ENCODE data around the gene CCT7.
A peak's percentile ranks its signal among the peaks of the same experiment; 100 is the strongest.

CCT7 gene

GRCh38 chr2:73290049-73290839 lies 56.1 kb downstream of the CCT7 start:
- Histone ChIP-seq H3K4me2 (ENCODE audit: low read length) (no peak overlapping the region), H3K27ac (ENCODE audit: low read length) (no peak overlapping the region), H3K9me3 (ENCODE audit: insufficient read depth, low read length) (no peaks in the 10 kb centered on the region), H3K79me2 (ENCODE audit: low read length) (no peaks in the 10 kb centered on the region), H2AFZ (ENCODE audit: low read depth, low read length) (no peak overlapping the region), H4K20me1 (ENCODE audit: insufficient read depth, low read length) (no peaks in the 10 kb centered on the region), H3K27me3 (ENCODE audit: low read depth, low read length) (peaks cover 16% of the 10 kb centered on the region), H3K4me3 (ENCODE audit: low read length) (no peak overlapping the region), H3K9ac (ENCODE audit: low read length) (no peak overlapping the region), H3K36me3 (replicated peaks; ENCODE audit: low read depth, low read length) (no peaks in the 10 kb centered on the region), H3K4me1 (ENCODE audit: low read length) (peaks cover 17% of the 10 kb centered on the region)
- TF ChIP-seq EZH2phosphoT487 (IDR thresholded peaks at IDR 0.05; ENCODE audit: low read depth) = no peak
- TF ChIP-seq CTCF (IDR thresholded peaks at IDR 0.05; ENCODE audit: low read depth, low read length) = peak; percentile 91

- Histone ChIP-seq H4K20me1 (ENCODE audit: insufficient read depth, low read length) (no peaks in the 10 kb centered on the region), H3K36me3 (replicated peaks; ENCODE audit: low read depth, low read length) (no peaks in the 10 kb centered on the region), H2AFZ (ENCODE audit: low read depth, low read length) (no peak overlapping the region), H3K4me3 (ENCODE audit: low read length) (no peak overlapping the region), H3K27me3 (ENCODE audit: low read depth, low read length) (peaks cover 24% of the 10 kb centered on the region), H3K27ac (ENCODE audit: low read length) (no peak overlapping the region), H3K9me3 (ENCODE audit: insufficient read depth, low read length) (no peaks in the 10 kb centered on the region), H3K9ac (ENCODE audit: low read length) (no peak overlapping the region), H3K4me2 (ENCODE audit: low read length) (no peak overlapping the region), H3K79me2 (ENCODE audit: low read length) (no peaks in the 10 kb centered on the region), H3K4me1 (ENCODE audit: low read length) (peaks cover 9% of the 10 kb centered on the region)
- TF ChIP-seq EZH2phosphoT487 (IDR thresholded peaks at IDR 0.05; ENCODE audit: low read depth) (no peak), CTCF (IDR thresholded peaks at IDR 0.05; ENCODE audit: low read depth, low read length) (no peak)
Measured at GRCh38 chr2:73291093-73291460, 57.0 kb downstream of the CCT7 start.

- H3K79me2 ChIP-seq (ENCODE audit: low read length) = no peaks in the 10 kb centered on the region
- no peak overlapping the region for H3K4me3 ChIP-seq (ENCODE audit: low read length)
- no peaks in the 10 kb centered on the region for H3K9me3 ChIP-seq (ENCODE audit: insufficient read depth, low read length)
- H3K36me3 ChIP-seq (replicated peaks; ENCODE audit: low read depth, low read length) = no peaks in the 10 kb centered on the region
- no peaks in the 10 kb centered on the region for H4K20me1 ChIP-seq (ENCODE audit: insufficient read depth, low read length)
- TF ChIP-seq EZH2phosphoT487 (IDR thresholded peaks at IDR 0.05; ENCODE audit: low read depth) (no peak), CTCF (IDR thresholded peaks at IDR 0.05; ENCODE audit: low read depth, low read length) (no peak; the same call in 1 of the 2 replicates)
- no peak overlapping the region for H3K27ac ChIP-seq (ENCODE audit: low read length)
- no peak overlapping the region for H2AFZ ChIP-seq (ENCODE audit: low read depth, low read length)
- peaks cover 3% of the 10 kb centered on the region; the same call in 1 of the 2 replicates for H3K4me1 ChIP-seq (ENCODE audit: low read length)
- H3K9ac ChIP-seq (ENCODE audit: low read length) = no peak overlapping the region
- H3K4me2 ChIP-seq (ENCODE audit: low read length) = no peak overlapping the region
- peaks cover 29% of the 10 kb centered on the region for H3K27me3 ChIP-seq (ENCODE audit: low read depth, low read length)
Measured at GRCh38 chr2:73291461-73292315, 57.6 kb downstream of the CCT7 start.

DNA sequence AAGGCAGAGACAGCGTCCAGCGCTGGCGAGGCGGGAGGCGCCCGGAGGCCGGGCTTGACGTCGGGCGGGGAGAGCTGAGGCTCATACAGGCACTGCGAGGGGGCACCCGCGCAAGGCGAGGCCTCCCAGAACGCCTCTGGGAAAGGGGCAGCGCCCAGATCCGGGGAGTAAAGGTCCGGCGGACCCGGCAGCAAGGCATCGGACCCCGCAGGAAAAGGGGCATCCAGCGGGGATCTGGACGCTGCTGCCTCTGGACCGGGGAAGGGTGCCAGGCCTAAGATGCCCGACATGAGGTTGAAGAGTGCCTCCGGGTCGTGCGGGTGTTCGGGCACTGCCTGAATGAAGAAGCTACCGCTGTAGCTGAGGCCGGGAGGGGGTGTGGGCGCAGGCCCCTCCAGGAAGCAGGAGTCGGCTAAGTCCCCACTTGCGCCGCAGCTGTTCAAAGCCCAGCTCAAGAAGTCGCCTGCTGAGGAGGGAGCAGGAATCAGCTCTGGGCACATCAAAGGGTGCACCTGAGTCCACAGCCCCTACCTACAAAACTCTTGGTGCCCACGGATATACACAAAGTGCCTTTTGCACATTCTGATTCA lies 58.3 kb downstream of the CCT7 start:
- no peak overlapping the region for H3K27ac ChIP-seq (ENCODE audit: low read length)
- no peak overlapping the region for H3K9ac ChIP-seq (ENCODE audit: low read length)
- no peaks in the 10 kb centered on the region for H3K79me2 ChIP-seq (ENCODE audit: low read length)
- no peak for TF ChIP-seq EZH2phosphoT487 (IDR thresholded peaks at IDR 0.05; ENCODE audit: low read depth)
- H3K4me3 ChIP-seq (ENCODE audit: low read length) = peak overlapping the region; percentile 84
- H3K9me3 ChIP-seq (ENCODE audit: insufficient read depth, low read length) = no peaks in the 10 kb centered on the region
- 0 out of 2 replicates have a peak overlapping the region, but pooled peaks have one; percentile 71 for H2AFZ ChIP-seq (ENCODE audit: low read depth, low read length)
- no peaks in the 10 kb centered on the region for H3K4me1 ChIP-seq (ENCODE audit: low read length)
- no peaks in the 10 kb centered on the region for H4K20me1 ChIP-seq (ENCODE audit: insufficient read depth, low read length)
- peak overlapping the region; percentile 75 for H3K4me2 ChIP-seq (ENCODE audit: low read length)
- H3K27me3 ChIP-seq (ENCODE audit: low read depth, low read length) = peaks cover 37% of the 10 kb centered on the region
- H3K36me3 ChIP-seq (replicated peaks; ENCODE audit: low read depth, low read length) = no peaks in the 10 kb centered on the region
